Endothelial cell (in vitro differentiated cells): ENCODE results near the gene ATE1. TPM values are rescaled to one million over a fixed set of nuclear protein-coding genes. Genes with fewer than 3 reads are reported as not detected.

Source experiments
- DNase-seq: peaks from one replicate; pipeline ENCODE4 v3.0.0; 2021; ENCODE audit warnings: low spot score
- H3K27ac Mint-ChIP-seq: one replicate; pipeline ENCODE4 v1.8.0; 2021; ENCODE audit warnings: mixed read lengths, inconsistent platforms; ENCODE audit not compliant: unreplicated experiment
- H3K27me3 Mint-ChIP-seq: one replicate; pipeline ENCODE4 v1.8.0; 2021; ENCODE audit warnings: mild to moderate bottlenecking, moderate library complexity, mixed read lengths, inconsistent platforms; ENCODE audit not compliant: unreplicated experiment
- H3K36me3 Mint-ChIP-seq: one replicate; pipeline ENCODE4 v1.8.0; 2021; ENCODE audit warnings: mild to moderate bottlenecking, low read depth, mixed read lengths, inconsistent platforms; ENCODE audit not compliant: unreplicated experiment
- H3K4me1 Mint-ChIP-seq: one replicate; pipeline ENCODE4 v1.8.0; 2021; ENCODE audit warnings: mild to moderate bottlenecking, mixed read lengths, inconsistent platforms; ENCODE audit not compliant: unreplicated experiment
- H3K4me3 Mint-ChIP-seq: one replicate; pipeline ENCODE4 v1.8.0; 2021; ENCODE audit warnings: mild to moderate bottlenecking, mixed read lengths, inconsistent platforms; ENCODE audit not compliant: unreplicated experiment
- H3K9me3 Mint-ChIP-seq: one replicate; pipeline ENCODE4 v1.8.0; 2021; ENCODE audit warnings: mixed read lengths, inconsistent platforms; ENCODE audit not compliant: unreplicated experiment
- CTCF ChIP-seq: fragments of 200-600 bp; sonication (generic); IDR thresholded peaks from one replicate; pipeline ENCODE4 v1.5.0; 2021; ENCODE audit warnings: antibody characterized with exemption; ENCODE audit not compliant: unreplicated experiment
- total RNA-seq: library from RNA; stranded (reverse); fragmentation: NEBNext Ultra II Directional; extraction: Animal tissue kit (Norgen Biotek cat#: 25700); gene quantifications from one replicate; pipeline ENCODE4 v1.2.1, GENCODE V29; 2021; ENCODE audit not compliant: unreplicated experiment

ATE1 gene
- total RNA-seq, 1 donor from 2014 or later: 36.0 TPM

- Mint-ChIP-seq H3K4me3 (no peak overlapping the region), H3K27ac (no peak overlapping the region), H3K4me1 (peaks cover 3% of the 10 kb centered on the region), H3K9me3 (no peaks in the 10 kb centered on the region), H3K27me3 (no peaks in the 10 kb centered on the region), H3K36me3 (peaks cover 29% of the 10 kb centered on the region)
- TF ChIP-seq CTCF: no peak
- no peak for DNase-seq
These were observed 28.1 kb downstream of the ATE1 start for GRCh38 chr10:121899727-121900126.

- no peak for DNase-seq
- Mint-ChIP-seq H3K27me3 (peaks cover 2% of the 10 kb centered on the region), H3K4me3 (no peak overlapping the region), H3K9me3 (no peaks in the 10 kb centered on the region), H3K27ac (no peak overlapping the region), H3K36me3 (peaks cover 15% of the 10 kb centered on the region), H3K4me1 (no peaks in the 10 kb centered on the region)
- TF ChIP-seq CTCF: no peak
These were observed 36.7 kb downstream of the ATE1 start for GRCh38 chr10:121891103-121891502.

- DNase-seq: no peak
- Mint-ChIP-seq H3K4me1 (no peaks in the 10 kb centered on the region), H3K9me3 (no peaks in the 10 kb centered on the region), H3K27ac (no peak overlapping the region), H3K36me3 (peaks cover 11% of the 10 kb centered on the region), H3K27me3 (no peaks in the 10 kb centered on the region), H3K4me3 (no peak overlapping the region)
- TF ChIP-seq CTCF: no peak
These were observed 38.6 kb downstream of the ATE1 start for GRCh38 chr10:121889212-121889611.

GRCh38 chr10:121886997-121887622, 40.7 kb downstream of the ATE1 start:
- Mint-ChIP-seq H3K4me3 (no peak overlapping the region), H3K4me1 (no peaks in the 10 kb centered on the region), H3K36me3 (peaks cover 8% of the 10 kb centered on the region), H3K27me3 (no peaks in the 10 kb centered on the region), H3K9me3 (no peaks in the 10 kb centered on the region), H3K27ac (no peak overlapping the region)
- TF ChIP-seq CTCF: peak; percentile 74
- DNase-seq: peak; percentile 68

- Mint-ChIP-seq H3K27ac (no peak overlapping the region), H3K4me1 (peaks cover 1% of the 10 kb centered on the region), H3K9me3 (no peaks in the 10 kb centered on the region), H3K36me3 (peaks cover 8% of the 10 kb centered on the region), H3K4me3 (no peak overlapping the region), H3K27me3 (no peaks in the 10 kb centered on the region)
- no peak for DNase-seq
- TF ChIP-seq CTCF: no peak
These were observed 41.6 kb downstream of the ATE1 start for GRCh38 chr10:121886181-121886580.
